ENCODE data around the gene NXN.

Gene NXN

GRCh38 chr17:979212-979538, 401 bp downstream of the NXN start:
- Histone ChIP-seq H3K9me3 (ENCODE audit: control insufficient read depth, insufficient read depth, low read length) (no peaks in the 10 kb centered on the region), H3F3A (ENCODE audit: control insufficient read depth, insufficient read depth) (peaks cover 14% of the 10 kb centered on the region), H3K36me3 (ENCODE audit: control insufficient read depth, low read length) (no peaks in the 10 kb centered on the region), H3K4me1 (ENCODE audit: control insufficient read depth, low read length) (peaks cover 23% of the 10 kb centered on the region), H3K79me2 (ENCODE audit: control insufficient read depth, low read length) (no peaks in the 10 kb centered on the region), H3K4me2 (ENCODE audit: low read length) (peak overlapping the region; percentile 70), H3K27me3 (ENCODE audit: control insufficient read depth, low read length) (peaks cover 22% of the 10 kb centered on the region), H3K27ac (ENCODE audit: low read depth, low read length) (no peak overlapping the region), H3K4me3 (ENCODE audit: low read length) (peak overlapping the region; percentile 76), H3K9me2 (replicated peaks; ENCODE audit: control insufficient read depth, low read length) (no peaks in the 10 kb centered on the region), H4K20me1 (ENCODE audit: control insufficient read depth, insufficient read depth, low read depth, low read length) (no peaks in the 10 kb centered on the region)
- TF ChIP-seq EZH2phosphoT487 (IDR thresholded peaks at IDR 0.05; ENCODE audit: borderline replicate concordance, low read length) (no peak), CTCF (IDR thresholded peaks at IDR 0.05; ENCODE audit: low read depth, low read length, poor library complexity, severe bottlenecking) (no peak)

GRCh38 chr17:978103-979093, 1.2 kb downstream of the NXN start:
- Histone ChIP-seq H3F3A (ENCODE audit: control insufficient read depth, insufficient read depth) (peaks cover 14% of the 10 kb centered on the region), H3K27ac (ENCODE audit: low read depth, low read length) (no peak overlapping the region), H3K36me3 (ENCODE audit: control insufficient read depth, low read length) (no peaks in the 10 kb centered on the region), H3K4me3 (ENCODE audit: low read length) (peak overlapping the region; percentile 46), H3K27me3 (ENCODE audit: control insufficient read depth, low read length) (peaks cover 22% of the 10 kb centered on the region), H4K20me1 (ENCODE audit: control insufficient read depth, insufficient read depth, low read depth, low read length) (no peaks in the 10 kb centered on the region), H3K79me2 (ENCODE audit: control insufficient read depth, low read length) (no peaks in the 10 kb centered on the region), H3K9me3 (ENCODE audit: control insufficient read depth, insufficient read depth, low read length) (no peaks in the 10 kb centered on the region), H3K4me1 (ENCODE audit: control insufficient read depth, low read length) (peaks cover 23% of the 10 kb centered on the region), H3K9me2 (replicated peaks; ENCODE audit: control insufficient read depth, low read length) (no peaks in the 10 kb centered on the region), H3K4me2 (ENCODE audit: low read length) (peak overlapping the region; percentile 43)
- TF ChIP-seq CTCF (IDR thresholded peaks at IDR 0.05; ENCODE audit: low read depth, low read length, poor library complexity, severe bottlenecking) (no peak), EZH2phosphoT487 (IDR thresholded peaks at IDR 0.05; ENCODE audit: borderline replicate concordance, low read length) (0 out of 2 replicates have a peak, but pooled peaks have one; percentile 22)

GRCh38 chr17:977166-977565, 2.4 kb downstream of the NXN start:
- no peak overlapping the region for H3K4me2 ChIP-seq (ENCODE audit: low read length)
- H3K4me3 ChIP-seq (ENCODE audit: low read length), result no peak overlapping the region
- no peaks in the 10 kb centered on the region for H3K36me3 ChIP-seq (ENCODE audit: control insufficient read depth, low read length)
- no peaks in the 10 kb centered on the region for H3K9me3 ChIP-seq (ENCODE audit: control insufficient read depth, insufficient read depth, low read length)
- no peaks in the 10 kb centered on the region for H4K20me1 ChIP-seq (ENCODE audit: control insufficient read depth, insufficient read depth, low read depth, low read length)
- H3F3A ChIP-seq (ENCODE audit: control insufficient read depth, insufficient read depth), result peaks cover 14% of the 10 kb centered on the region
- no peaks in the 10 kb centered on the region for H3K79me2 ChIP-seq (ENCODE audit: control insufficient read depth, low read length)
- no peak overlapping the region for H3K27ac ChIP-seq (ENCODE audit: low read depth, low read length)
- peaks cover 23% of the 10 kb centered on the region for H3K4me1 ChIP-seq (ENCODE audit: control insufficient read depth, low read length)
- no peaks in the 10 kb centered on the region for H3K9me2 ChIP-seq (replicated peaks; ENCODE audit: control insufficient read depth, low read length)
- TF ChIP-seq CTCF (IDR thresholded peaks at IDR 0.05; ENCODE audit: low read depth, low read length, poor library complexity, severe bottlenecking) (no peak), EZH2phosphoT487 (IDR thresholded peaks at IDR 0.05; ENCODE audit: borderline replicate concordance, low read length) (no peak)
- peaks cover 22% of the 10 kb centered on the region for H3K27me3 ChIP-seq (ENCODE audit: control insufficient read depth, low read length)
